ENCODE data around the gene EXOSC5. TPM values are rescaled to one million over a fixed set of nuclear protein-coding genes. Genes with fewer than 3 reads are reported as not detected.

The EXOSC5 gene
- polyA plus RNA-seq, 1 donor from 2014 or later, result 42.0 TPM

DNA sequence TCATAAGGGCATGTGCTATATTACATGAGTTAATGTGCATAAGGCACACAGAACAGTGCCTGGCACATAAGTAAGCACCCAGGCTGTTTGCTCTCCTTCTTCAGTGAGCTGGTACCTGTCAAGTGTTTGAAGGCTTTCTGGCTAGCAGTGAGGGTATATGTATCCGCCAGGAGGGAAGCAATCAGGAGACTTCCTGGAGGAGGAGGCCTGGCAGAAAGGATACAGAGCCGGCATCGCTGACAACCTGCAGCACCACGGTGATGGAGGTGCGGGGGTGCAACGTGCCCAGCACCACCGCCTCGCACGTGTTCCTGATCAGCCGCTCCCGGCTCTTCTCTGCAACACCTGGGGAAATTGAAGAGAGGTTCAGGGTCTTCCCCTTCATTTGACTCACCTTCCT lies 5.5 kb downstream of the EXOSC5 start:
- H3K36me3 ChIP-seq (ENCODE audit: insufficient read depth, low read length), result no peaks in the 10 kb centered on the region

DNA sequence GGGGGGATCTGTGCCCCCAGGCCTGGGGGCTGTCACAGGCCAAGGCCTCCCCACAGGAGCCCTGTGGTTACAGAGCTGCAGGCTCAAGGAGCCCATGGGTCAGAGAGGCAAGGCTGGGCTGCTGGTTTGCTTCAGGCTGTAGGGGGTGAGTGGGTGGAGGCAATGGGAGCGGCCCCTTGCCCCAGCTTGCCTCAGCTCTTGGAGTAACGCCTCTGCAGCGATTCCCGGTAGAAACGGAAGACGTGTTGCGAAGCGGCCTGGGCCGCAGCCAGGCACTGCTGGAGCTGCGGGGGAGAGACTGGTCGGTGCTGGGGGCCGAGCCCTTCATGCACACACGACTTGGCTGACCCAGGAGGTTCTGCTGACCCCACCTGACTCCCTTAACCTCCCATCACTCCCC lies 10.7 kb downstream of the EXOSC5 start:
- Histone ChIP-seq H4K20me1 (ENCODE audit: insufficient read depth) (no peaks in the 10 kb centered on the region), H3K9me2 (ENCODE audit: insufficient read depth, low read length) (no peaks in the 10 kb centered on the region), H3F3A (ENCODE audit: insufficient read depth, low read length, poor library complexity, severe bottlenecking) (no peaks in the 10 kb centered on the region), H3K4me3 (ENCODE audit: low read length) (no peak overlapping the region), H3K27ac (ENCODE audit: low read length) (no peak overlapping the region), H3K36me3 (ENCODE audit: insufficient read depth, low read length) (no peaks in the 10 kb centered on the region), H3K79me2 (replicated peaks; ENCODE audit: insufficient read depth, low read length) (no peaks in the 10 kb centered on the region), H3K9me3 (ENCODE audit: low read length) (no peaks in the 10 kb centered on the region), H2AFZ (ENCODE audit: low read depth, low read length) (no peak overlapping the region), H3K4me2 (ENCODE audit: low read length) (no peak overlapping the region), H3K9ac (ENCODE audit: low read length) (no peak overlapping the region), H3K27me3 (ENCODE audit: insufficient read depth, low read depth, low read length) (no peaks in the 10 kb centered on the region)
- TF ChIP-seq MXI1 (conservative IDR thresholded peaks at IDR 0.05; ENCODE audit: poor library complexity, severe bottlenecking) (no peak), SMC3 (conservative IDR thresholded peaks at IDR 0.05; ENCODE audit: poor library complexity) (no peak), RAD21 (conservative IDR thresholded peaks at IDR 0.05) (no peak), TAF1 (IDR thresholded peaks at IDR 0.05; ENCODE audit: low read depth) (no peak), EZH2 (IDR thresholded peaks at IDR 0.05; ENCODE audit: borderline replicate concordance, insufficient read depth, low read length, poor library complexity, severe bottlenecking) (no peak), EP300 (conservative IDR thresholded peaks at IDR 0.05; ENCODE audit: poor library complexity, severe bottlenecking) (no peak), POLR2AphosphoS5 (IDR thresholded peaks at IDR 0.05) (no peak)
- TF ChIP-seq, protein P1, sequence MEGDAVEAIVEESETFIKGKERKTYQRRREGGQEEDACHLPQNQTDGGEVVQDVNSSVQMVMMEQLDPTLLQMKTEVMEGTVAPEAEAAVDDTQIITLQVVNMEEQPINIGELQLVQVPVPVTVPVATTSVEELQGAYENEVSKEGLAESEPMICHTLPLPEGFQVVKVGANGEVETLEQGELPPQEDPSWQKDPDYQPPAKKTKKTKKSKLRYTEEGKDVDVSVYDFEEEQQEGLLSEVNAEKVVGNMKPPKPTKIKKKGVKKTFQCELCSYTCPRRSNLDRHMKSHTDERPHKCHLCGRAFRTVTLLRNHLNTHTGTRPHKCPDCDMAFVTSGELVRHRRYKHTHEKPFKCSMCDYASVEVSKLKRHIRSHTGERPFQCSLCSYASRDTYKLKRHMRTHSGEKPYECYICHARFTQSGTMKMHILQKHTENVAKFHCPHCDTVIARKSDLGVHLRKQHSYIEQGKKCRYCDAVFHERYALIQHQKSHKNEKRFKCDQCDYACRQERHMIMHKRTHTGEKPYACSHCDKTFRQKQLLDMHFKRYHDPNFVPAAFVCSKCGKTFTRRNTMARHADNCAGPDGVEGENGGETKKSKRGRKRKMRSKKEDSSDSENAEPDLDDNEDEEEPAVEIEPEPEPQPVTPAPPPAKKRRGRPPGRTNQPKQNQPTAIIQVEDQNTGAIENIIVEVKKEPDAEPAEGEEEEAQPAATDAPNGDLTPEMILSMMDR (IDR thresholded peaks at IDR 0.05; ENCODE audit: poor library complexity, severe bottlenecking), result no peak
- TF ChIP-seq, protein P2, sequence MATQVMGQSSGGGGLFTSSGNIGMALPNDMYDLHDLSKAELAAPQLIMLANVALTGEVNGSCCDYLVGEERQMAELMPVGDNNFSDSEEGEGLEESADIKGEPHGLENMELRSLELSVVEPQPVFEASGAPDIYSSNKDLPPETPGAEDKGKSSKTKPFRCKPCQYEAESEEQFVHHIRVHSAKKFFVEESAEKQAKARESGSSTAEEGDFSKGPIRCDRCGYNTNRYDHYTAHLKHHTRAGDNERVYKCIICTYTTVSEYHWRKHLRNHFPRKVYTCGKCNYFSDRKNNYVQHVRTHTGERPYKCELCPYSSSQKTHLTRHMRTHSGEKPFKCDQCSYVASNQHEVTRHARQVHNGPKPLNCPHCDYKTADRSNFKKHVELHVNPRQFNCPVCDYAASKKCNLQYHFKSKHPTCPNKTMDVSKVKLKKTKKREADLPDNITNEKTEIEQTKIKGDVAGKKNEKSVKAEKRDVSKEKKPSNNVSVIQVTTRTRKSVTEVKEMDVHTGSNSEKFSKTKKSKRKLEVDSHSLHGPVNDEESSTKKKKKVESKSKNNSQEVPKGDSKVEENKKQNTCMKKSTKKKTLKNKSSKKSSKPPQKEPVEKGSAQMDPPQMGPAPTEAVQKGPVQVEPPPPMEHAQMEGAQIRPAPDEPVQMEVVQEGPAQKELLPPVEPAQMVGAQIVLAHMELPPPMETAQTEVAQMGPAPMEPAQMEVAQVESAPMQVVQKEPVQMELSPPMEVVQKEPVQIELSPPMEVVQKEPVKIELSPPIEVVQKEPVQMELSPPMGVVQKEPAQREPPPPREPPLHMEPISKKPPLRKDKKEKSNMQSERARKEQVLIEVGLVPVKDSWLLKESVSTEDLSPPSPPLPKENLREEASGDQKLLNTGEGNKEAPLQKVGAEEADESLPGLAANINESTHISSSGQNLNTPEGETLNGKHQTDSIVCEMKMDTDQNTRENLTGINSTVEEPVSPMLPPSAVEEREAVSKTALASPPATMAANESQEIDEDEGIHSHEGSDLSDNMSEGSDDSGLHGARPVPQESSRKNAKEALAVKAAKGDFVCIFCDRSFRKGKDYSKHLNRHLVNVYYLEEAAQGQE (IDR thresholded peaks at IDR 0.05; ENCODE audit: borderline replicate concordance), result no peak

More for the DNA sequence above, 5.5 kb downstream of the EXOSC5 start:
- Histone ChIP-seq H3K9me3 (ENCODE audit: low read length) (no peaks in the 10 kb centered on the region), H3K27ac (ENCODE audit: low read length) (no peak overlapping the region), H3K27me3 (ENCODE audit: insufficient read depth, low read depth, low read length) (no peaks in the 10 kb centered on the region), H3K9me2 (ENCODE audit: insufficient read depth, low read length) (no peaks in the 10 kb centered on the region), H3F3A (ENCODE audit: insufficient read depth, low read length, poor library complexity, severe bottlenecking) (no peaks in the 10 kb centered on the region), H2AFZ (ENCODE audit: low read depth, low read length) (no peak overlapping the region), H3K9ac (ENCODE audit: low read length) (no peak overlapping the region), H4K20me1 (ENCODE audit: insufficient read depth) (no peaks in the 10 kb centered on the region), H3K4me2 (ENCODE audit: low read length) (no peak overlapping the region), H3K79me2 (replicated peaks; ENCODE audit: insufficient read depth, low read length) (no peaks in the 10 kb centered on the region), H3K4me3 (ENCODE audit: low read length) (no peak overlapping the region)
- no peak for TF ChIP-seq EP300 (conservative IDR thresholded peaks at IDR 0.05; ENCODE audit: poor library complexity, severe bottlenecking)
- no peak for TF ChIP-seq TAF1 (IDR thresholded peaks at IDR 0.05; ENCODE audit: low read depth)
- no peak for TF ChIP-seq EZH2 (IDR thresholded peaks at IDR 0.05; ENCODE audit: borderline replicate concordance, insufficient read depth, low read length, poor library complexity, severe bottlenecking)
- TF ChIP-seq, protein P1 (IDR thresholded peaks at IDR 0.05; ENCODE audit: poor library complexity, severe bottlenecking), result no peak
- TF ChIP-seq SMC3 (conservative IDR thresholded peaks at IDR 0.05; ENCODE audit: poor library complexity), result no peak
- TF ChIP-seq, protein P2 (IDR thresholded peaks at IDR 0.05; ENCODE audit: borderline replicate concordance), result no peak
